Measurements from ENCODE around the gene TMEM117.

Gene TMEM117

GRCh38 chr12:44389896-44390295 lies 554.0 kb downstream of the TMEM117 start:
- no peak for DNase-seq

- no peak for DNase-seq
These were observed 561.8 kb downstream of the TMEM117 start for GRCh38 chr12:44397631-44398030.

GRCh38 chr12:44403185-44403584 lies 567.3 kb downstream of the TMEM117 start:
- DNase-seq, result no peak

- DNase-seq, result no peak
These were observed 569.4 kb downstream of the TMEM117 start for GRCh38 chr12:44405297-44405696.

- DNase-seq, result no peak
These were observed 586.7 kb downstream of the TMEM117 start for GRCh38 chr12:44422559-44422958.

GRCh38 chr12:44428825-44429224 lies 592.9 kb downstream of the TMEM117 start:
- no peak for DNase-seq

GRCh38 chr12:44431647-44432343 lies 595.9 kb downstream of the TMEM117 start:
- DNase-seq, result no peak

GRCh38 chr12:44433659-44434058 lies 597.8 kb downstream of the TMEM117 start:
- no peak for DNase-seq

GRCh38 chr12:44436756-44437155 lies 600.9 kb downstream of the TMEM117 start:
- DNase-seq, result no peak

Data from NCI-H1930 (cell line).